ENCODE data around the gene ZNF776.
"Not testable (repeated sequence)": the region's sequence is repeated elsewhere in the genome, so short reads cannot be mapped to it uniquely, and the experiment has no call there.

The ZNF776 gene

DNA sequence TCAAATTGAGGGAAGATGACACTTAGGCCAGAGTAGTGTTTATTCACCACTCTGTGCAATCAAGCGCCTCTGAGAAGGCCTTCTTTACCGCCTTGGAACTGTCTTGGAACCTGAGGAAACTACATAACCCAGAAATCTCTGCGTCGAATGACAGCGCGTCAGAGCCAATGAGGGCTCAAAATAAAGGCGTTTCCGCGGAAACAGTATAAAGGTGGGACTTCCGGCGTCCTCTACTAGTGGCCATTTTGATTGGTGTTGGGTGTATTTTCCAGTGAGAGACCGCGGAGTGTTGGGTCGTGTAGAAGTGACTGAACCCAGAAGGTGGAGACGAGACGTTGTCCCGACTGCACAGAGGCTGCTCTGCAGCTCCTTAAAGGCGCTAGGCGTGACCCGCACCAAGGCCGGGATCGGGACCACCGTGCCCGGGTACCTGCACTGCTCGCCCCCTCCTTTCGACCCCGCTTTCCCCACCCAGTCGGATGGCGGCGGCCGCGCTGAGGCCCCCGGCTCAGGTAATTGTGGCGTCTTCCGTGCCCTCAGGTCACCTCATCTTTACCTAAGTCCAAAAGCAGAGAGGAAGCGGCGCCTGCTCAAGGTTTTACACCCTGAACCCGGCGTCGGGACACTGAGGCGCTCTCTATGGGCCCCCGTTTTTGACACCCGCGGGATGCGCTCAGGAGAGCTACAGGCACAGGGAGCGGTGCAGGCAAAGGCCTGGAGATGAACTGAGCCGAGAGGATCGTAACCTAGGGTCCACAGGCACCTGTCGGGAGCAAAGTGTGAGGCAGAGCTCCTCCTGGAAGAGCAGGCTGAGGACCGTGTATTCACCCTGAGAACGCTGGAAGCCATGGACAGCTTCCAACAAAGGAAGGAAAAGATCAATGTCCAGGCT lies at the start of gene ZNF776:
Gene ZNF776 (plus strand): TSS at position 236 of the 892 bp plus-strand sequence. CDS start 244 bp downstream, at position 480.
- DNase-seq (ENCODE audit: low spot score): peak; percentile 85

DNA sequence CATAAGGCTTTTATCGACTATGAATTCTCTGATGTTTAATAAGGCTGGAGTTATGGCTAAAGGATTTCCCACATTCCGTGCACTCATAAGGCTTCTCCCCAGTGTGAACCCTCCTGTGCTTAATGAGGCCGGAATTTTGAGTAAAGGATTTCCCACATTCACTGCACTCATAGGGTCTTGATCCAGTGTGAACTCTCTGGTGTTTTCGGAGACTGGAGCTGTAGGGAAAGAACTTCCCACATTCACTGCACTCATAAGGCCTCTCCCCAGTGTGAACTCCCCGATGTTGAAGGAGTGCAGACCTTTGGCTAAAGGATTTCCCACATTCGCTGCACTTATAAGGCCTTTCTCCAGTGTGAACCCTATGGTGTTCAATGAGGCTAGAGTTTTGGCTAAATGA lies 45.0 kb upstream of the ZNF776 start:
- no peak for DNase-seq (ENCODE audit: low spot score)

DNA sequence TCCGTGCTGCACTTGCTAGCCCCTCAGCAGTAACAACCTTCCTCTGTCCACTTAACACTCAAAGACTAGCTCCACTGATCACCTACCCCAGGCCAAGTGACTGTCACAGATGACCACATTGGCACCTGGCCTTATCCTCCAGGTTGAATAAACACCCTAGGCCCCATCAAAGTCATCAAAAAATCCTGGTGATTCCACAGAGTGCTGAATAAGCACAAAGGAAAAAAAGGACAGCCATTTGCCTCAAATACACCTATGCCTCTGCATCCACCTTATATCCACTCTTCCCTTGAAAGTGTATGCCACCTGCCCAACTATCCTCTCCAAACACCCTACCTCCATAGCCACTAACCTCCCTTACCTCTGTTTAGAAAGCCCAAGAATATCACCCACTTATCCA lies 40.3 kb upstream of the ZNF776 start:
- DNase-seq (ENCODE audit: low spot score): no peak

DNA sequence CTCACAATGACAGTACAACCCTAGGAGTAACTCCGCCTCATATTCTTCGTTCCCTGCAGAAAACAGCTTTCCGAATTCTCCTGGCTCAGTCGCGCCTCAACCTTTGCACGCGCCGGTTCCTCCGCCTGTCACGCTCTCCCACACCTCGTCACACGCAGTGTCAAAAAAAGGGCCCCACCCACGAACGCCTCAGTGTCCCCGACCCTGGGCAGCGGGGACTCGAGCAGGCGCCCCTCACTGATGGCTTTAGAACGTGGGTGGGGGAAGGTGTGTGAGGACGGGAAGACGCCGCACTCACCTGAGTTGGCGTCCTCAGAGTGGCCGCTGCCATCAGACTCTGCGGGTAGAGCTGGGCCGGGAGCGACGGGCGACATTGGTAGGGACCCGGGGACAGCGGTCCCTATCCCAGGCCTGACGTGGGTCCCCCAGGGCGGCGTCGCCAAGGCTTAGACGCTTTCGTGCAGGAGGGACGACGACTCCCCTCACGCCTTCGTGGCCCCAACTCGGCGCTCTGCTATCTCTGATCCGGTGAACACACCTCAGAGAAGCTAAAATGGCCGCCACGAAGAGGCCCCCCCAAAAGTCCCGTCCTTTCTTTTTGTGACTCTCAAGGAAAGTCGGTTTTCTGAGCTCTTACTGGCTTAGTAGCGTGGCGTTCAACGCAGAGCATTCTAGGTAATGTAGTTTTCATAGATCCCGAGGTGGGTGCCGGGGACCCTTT lies 37.8 kb upstream of the ZNF776 start, which contains the start of gene ZNF154:
Gene ZNF154 (minus strand): TSS at position 564 of the 721 bp plus-strand sequence. CDS start 233 bp downstream, at position 331.
- DNase-seq (ENCODE audit: low spot score): peak; percentile 83

DNA sequence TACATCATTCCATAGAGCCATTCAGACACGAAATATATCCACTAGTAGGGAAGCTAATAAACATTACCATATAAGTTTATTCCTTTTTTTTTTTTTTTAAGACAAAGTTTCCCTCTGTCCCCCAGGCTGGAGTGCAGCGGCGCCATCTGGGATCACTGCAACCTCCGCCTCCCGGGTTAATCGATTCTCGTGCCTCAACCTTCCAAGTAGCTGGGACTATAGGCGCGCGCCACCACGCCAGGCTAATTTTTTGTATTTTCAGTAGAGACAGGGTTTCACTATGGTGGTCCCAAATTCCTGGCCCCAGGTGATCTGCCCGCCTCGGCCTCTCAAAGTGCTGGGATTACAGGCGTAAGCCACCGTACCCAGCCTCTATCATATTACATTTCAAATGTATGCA lies 37.0 kb upstream of the ZNF776 start:
- DNase-seq (ENCODE audit: low spot score): no peak

DNA sequence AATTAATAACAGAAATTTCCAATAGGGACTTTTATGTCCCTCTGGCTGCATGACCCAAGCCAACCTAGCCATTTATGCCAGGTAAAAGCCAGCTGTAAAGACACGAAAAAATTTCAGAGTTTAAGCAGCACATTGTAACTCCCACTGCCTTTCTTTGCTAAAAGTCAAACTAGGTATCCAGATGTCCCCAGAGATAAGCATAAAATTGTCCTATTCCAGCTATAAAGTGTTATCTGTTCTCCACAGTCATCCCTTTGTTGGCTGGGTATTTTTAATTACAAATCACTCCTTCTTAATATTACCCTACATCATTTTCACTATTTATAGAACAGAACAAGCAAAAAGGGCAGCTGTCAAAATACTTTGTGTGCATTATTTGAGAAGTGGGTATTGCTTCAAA lies 34.4 kb upstream of the ZNF776 start:
- DNase-seq (ENCODE audit: low spot score): no peak

DNA sequence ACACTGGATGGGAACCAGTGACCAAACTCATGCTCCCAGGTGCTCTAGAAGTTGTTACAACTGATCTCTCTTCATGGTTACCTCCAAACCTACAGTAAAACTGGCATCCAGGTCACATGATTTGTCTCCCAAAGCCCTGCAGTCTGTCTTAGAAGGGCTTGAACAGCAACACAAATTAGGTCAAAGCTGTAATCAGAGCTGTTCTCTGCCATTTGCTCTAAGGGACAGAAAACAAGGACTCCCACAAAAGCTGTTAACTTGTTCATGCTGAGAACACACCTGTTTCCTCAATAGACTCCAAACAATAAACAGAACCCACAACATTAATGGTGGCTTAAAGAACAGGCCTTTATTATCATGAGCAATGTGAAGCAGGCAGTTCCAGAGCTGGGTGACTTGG lies 27.2 kb upstream of the ZNF776 start:
- no peak for DNase-seq (ENCODE audit: low spot score)

DNA sequence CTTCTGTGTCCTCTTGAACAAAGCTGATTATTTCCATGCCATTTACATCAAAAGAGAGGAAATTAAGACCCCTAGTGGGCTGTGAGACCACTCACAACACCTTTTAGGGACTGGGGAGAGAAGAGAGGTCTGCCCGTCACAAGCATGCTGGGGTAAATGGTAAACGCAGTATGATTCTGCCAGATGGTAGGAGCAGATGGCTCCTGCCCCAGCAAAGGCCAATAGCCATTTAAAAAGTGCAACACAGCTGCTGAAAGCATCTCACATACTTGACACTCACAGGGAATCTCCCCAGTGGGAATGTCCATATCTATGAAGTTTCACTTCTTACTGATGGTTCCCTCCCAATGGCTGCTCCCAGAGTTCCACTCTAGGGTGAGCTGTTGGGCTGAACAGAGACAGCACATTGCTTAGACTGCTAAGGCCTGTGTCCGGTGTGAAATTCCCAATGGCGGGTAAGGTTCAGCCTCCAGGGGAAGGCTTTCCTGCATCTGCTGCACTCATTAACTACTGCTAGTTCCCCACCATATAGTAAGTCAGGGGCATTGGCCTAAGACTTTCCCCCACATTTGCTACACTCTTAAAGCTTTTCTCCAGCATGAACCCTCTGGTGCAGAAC lies 26.6 kb upstream of the ZNF776 start:
- DNase-seq (ENCODE audit: low spot score): no peak

DNA sequence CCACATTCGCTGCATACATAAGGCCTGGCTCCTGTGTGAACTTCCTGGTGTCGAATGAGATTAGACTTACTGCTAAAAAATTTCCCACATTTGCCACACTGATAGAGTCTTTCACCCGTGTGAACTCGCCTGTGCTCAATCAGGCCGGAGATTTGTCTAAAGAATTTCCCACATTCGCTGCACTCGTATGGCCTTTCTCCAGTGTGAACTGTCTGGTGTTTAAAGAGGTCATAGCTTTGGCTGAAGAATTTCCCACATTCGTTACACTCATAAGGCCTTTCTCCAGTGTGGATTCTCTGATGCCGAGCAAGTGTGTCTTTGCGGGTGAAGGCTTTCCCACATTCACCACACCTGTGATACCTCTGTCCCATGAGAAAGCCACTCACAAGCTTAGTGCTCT lies 25.7 kb upstream of the ZNF776 start:
- DNase-seq (ENCODE audit: low spot score): no peak

DNA sequence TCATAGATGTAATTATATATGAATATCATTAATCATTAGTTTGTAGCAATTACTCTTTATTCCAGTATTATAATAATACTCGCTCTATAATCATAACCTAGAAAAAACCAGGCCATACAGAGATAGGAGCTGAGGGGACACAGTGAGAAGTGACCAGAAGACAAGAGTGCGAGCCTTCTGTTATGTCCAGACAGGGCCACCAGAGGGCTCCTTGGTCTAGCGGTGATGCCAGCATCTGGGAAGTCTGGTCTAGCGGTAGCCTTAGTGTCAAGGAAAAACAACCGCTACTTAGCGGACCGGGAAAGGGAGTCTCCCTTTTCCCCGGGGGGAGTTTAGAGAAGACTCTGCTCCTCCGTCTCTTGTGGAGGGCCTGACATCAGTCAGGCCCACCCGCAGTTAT lies 8.3 kb upstream of the ZNF776 start:
- DNase-seq (ENCODE audit: low spot score): peak; percentile 55

DNA sequence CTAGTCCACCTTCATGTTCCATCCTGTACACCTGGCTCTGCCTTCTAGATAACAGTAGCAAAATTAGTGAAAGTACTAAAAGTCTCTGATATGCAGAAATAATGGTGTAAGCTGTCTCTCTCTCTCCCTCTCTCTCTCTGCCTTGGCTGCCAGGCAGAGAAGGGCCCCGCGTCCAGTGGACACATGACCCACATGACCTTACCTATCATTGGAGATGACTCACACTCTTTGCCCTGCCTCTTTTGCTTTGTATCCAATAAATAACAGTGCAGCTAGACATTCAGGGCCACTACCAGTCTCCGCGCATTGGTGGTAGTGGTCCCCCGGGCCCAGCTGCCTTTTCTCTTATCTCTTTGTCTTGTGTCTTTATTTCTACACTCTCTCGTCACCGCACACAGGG lies 7.8 kb upstream of the ZNF776 start:
- DNase-seq (ENCODE audit: low spot score): not testable (repeated sequence)

DNA sequence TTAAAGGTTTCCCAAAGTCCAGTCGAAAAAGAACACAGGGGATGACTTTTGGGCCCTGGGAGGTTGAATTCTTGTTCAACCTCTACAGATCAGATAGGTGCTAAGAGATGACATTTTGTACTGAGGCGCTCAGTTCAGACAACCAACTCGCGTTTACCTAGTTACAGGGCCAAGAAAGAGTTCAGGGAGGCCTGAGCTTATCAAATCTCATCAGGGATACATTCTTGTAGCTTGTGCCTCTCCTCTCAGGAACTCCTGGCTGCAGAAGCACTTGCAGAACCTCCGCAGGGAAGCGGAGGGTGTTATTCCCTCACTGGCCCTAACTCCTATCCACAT lies 825 bp downstream of the ZNF776 start:
- DNase-seq (ENCODE audit: low spot score): no peak

DNA sequence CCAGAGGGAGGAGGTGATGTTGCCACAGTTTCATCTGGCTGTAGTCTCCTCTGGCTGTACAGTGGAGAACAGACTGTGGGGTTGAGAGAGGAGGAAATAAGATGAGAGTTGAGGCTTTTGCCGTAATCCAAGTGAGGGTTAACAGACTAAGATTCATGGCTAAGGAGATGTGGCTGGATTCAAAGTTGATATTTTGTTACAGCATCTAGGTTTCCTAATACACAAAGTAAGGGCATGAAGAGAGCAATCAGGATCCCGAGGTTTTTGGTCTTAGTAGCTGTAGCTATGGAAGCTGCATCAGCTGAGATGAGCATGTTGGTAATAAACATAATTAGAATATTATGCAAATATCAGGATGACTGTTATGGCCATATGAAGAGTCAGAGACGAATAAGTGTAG lies 1.4 kb downstream of the ZNF776 start:
- no peak for DNase-seq (ENCODE audit: low spot score)

DNA sequence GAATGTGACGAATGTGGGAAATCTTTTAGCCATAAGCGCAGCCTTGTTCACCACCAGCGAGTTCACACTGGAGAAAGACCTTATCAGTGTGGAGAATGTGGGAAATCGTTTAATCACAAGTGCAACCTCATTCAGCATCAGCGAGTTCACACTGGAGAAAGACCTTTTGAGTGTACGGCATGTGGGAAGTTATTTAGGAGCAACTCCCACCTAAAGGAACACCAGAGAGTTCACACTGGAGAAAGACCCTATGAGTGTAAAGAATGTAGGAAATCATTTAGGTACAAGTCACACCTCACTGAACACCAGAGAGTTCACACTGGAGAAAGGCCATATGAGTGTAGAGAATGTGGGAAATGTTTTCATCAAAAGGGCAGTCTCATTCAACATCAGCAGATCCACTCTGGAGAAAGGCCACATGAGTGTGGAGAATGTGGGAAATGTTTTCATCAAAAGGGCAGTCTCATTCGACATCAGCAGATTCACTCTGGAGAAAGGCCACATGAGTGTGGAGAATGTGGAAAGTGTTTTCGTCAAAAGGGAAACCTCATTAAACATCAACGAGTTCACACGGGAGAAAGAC lies 7.6 kb downstream of the ZNF776 start:
- DNase-seq (ENCODE audit: low spot score): no peak

DNA sequence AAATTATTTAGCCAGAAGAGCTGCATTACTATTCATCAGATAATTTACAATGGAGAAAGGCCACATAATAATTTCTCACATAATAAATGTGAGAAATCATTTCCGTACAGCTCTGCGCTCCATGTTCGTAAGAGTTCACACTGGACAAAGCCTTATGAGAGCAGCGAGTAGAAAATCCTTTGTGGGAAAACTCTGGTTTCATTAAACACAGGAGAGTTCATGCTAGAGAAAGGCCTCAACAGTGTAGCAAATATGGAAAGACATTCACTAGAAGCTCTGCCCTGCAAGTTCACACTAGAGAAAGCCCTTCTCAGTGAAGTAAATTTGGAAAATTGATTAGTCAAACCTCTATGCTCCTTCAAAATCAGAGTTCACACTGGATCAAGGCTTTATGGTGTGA lies 8.4 kb downstream of the ZNF776 start:
- DNase-seq (ENCODE audit: low spot score): no peak

DNA sequence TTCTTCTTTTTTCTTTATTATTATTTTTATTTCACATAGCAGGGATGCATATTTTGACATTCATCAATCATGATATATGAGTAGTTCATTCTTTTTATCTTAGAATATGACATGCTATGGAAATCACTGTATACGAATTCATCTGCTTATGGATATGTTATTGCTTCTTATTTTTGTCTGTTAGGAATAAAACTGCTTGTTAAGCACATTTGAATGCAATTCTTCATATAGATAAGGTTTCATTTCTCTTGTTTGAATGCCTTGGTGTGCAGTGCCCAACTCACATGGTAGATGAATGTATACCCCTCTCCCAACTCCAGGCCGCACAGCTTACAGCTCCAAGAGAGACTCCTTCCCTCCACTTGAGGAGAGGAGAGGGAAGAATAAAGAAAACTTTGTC lies 11.3 kb downstream of the ZNF776 start:
- DNase-seq (ENCODE audit: low spot score): no peak

DNA sequence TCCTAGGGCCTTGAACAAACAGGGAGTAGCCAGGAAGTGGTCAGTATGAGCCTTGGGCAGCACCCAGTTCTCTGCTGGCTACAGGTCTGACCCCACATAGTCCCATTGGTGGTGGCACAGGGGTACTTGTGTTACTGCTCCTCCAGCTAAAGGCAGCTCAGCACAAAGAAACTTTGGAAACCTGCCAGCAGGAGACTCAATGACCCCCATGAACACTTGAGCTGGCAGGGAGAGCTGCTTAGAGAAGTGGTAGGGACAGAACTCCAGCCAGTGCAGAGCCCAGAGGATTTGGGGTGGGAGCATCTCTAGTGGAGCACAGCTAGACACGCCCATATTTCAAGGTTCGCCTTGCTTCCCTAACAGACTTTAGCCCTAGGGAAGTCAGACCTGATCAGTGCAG lies 12.5 kb downstream of the ZNF776 start:
- no peak for DNase-seq (ENCODE audit: low spot score)

DNA sequence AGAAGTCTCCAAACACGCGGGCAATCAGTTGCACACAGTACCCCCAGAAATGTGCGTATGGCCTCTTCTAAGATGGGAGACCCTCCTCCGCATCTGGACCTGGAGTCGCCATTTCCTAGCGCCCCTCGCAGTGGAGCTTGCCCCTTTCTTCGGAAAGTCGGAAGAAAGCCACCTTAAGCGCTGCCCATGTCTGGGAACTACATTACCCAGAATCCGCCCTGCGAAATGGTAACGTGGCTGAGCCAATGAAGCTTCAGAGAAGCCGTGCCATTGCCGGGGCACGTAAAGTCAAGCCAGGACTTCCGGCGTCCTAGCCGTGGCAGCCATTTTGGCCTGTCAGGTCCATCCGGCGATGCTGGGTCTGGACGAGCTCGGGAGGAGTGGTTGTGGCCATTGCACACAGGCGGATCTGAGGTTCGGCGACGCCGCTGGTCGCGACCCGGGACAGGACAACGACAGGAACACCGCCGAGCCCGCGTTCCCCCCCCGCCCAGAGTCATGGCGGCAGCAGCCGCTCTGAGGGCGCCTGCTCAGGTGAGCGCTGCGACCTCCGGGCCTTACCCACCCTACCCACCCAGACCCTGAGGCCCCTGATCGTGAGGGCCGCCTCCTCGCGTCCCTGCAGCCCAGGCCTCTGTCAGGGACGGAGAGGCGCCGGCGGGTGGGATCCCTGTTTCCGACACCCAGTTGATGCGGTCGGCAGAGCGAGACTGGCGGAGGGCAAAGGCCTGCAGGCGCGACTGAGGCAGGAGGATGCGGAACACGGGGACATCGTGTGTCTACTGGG lies 22.9 kb downstream of the ZNF776 start, which contains the start of gene ZNF586:
Gene ZNF586 (plus strand): TSS at position 332 of the 787 bp plus-strand sequence. CDS start 167 bp downstream, at position 499.
- DNase-seq (ENCODE audit: low spot score): peak; percentile 90

DNA sequence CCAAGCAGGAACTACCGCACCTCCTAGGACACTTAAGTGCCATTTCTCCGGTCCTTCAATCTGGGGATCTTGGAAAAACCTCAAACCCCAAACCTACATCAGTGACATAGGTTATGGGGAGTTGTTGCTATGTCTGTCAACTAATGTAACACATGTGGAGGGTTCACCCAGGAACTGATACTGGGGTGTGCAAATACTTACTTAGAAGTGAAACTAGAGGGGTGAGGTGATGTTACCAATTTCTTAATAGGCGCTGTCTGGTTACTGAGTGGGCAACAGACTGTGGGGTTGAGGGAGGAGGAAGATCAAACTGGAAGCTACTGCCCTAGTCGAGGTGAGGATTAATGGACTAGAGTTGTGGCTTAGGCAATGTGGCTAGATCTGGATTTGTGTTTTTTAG lies 24.8 kb downstream of the ZNF776 start:
- no peak for DNase-seq (ENCODE audit: low spot score)

DNA sequence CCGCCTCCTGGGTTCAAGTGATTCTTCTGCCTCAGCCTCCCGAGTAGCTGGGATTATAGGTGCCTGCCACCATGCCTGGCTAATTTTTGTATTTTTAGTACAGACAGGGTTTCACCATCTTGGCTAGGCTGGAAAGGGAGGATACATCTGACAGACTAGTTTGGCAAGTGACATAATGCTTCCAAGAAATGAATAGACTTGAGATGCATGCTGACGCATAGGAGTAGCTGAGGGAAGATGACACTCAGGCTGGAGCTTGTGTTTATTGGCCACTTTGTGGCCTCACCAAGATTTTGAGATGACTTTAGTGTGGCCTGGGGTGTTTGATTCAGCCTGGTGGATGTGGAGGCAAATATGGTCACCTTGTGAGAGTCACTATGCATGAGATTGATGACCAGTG lies 26.9 kb downstream of the ZNF776 start:
- no peak for DNase-seq (ENCODE audit: low spot score)

DNA sequence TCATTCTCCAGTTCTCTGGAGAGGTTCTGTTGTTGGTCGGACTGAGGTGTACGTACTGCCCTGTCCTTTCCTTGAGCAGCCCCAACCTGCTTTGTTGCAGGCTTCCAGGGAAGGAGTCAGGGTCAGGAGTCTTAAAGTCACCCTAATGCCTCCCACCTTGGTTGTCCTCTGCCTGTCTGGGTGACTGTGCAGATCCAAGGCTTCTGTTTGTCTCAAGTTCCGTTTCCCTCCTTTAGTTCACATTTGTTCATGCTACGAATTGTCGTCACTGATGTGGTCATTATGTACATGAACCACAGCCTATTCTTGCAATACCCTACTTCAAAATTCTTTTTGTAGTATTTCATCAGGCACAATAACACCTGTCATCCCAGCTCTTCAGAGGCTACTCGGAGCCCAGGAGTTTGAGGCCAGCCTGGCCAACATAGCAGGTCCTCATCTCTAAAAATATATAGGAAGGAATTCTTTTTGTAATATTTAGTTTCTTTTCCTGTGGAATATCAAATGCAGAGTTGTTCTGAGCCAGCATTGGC lies 30.2 kb downstream of the ZNF776 start:
- no peak for DNase-seq (ENCODE audit: low spot score)

Data from ecto neural progenitor cell (in vitro differentiated cells).